Inflammatory macrophage treated with lipopolysaccharide for 1 hour (primary cell): ENCODE data around the gene SAMD11.

Source experiments
- DNase-seq, 2 donors: peaks; one replicate each; pipeline ENCODE4 v3.0.0-alpha.2; 2020 to 2022

The SAMD11 gene

GRCh38 chr1:933603-933940 lies 9.8 kb downstream of the SAMD11 start:
- no peak for DNase-seq

- peak in 1 of 2 donors; percentile 9 for DNase-seq
These were observed 11.4 kb downstream of the SAMD11 start for GRCh38 chr1:934991-935750.

DNA sequence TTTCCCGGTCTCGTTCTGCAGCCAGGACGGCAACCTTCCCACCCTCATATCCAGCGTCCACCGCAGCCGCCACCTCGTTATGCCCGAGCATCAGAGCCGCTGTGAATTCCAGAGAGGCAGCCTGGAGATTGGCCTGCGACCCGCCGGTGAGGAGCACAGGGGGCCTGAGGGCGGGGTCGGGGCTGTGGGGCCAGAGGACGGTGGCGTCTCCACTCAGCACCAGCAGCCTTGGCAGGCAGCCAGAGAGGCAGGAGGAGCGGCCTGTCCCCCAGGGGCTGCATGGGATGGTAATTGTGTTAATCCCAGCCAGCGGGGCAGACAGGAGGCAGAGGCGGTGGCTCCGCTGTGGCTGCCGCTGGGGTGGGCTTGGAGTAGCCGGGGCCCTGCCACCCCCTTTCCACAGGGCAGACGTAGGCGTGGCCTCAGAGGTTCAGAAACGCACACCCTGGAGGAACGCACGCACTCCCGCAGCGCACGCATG lies 12.1 kb downstream of the SAMD11 start:
- DNase-seq = no peak

- DNase-seq = no peak
These were observed 12.9 kb downstream of the SAMD11 start for GRCh38 chr1:936348-937264.

GRCh38 chr1:937521-937920 lies 13.8 kb downstream of the SAMD11 start:
- no peak for DNase-seq

- peak; percentile 17 to 18 for DNase-seq
These were observed 14.5 kb downstream of the SAMD11 start for GRCh38 chr1:938088-938683.

DNA sequence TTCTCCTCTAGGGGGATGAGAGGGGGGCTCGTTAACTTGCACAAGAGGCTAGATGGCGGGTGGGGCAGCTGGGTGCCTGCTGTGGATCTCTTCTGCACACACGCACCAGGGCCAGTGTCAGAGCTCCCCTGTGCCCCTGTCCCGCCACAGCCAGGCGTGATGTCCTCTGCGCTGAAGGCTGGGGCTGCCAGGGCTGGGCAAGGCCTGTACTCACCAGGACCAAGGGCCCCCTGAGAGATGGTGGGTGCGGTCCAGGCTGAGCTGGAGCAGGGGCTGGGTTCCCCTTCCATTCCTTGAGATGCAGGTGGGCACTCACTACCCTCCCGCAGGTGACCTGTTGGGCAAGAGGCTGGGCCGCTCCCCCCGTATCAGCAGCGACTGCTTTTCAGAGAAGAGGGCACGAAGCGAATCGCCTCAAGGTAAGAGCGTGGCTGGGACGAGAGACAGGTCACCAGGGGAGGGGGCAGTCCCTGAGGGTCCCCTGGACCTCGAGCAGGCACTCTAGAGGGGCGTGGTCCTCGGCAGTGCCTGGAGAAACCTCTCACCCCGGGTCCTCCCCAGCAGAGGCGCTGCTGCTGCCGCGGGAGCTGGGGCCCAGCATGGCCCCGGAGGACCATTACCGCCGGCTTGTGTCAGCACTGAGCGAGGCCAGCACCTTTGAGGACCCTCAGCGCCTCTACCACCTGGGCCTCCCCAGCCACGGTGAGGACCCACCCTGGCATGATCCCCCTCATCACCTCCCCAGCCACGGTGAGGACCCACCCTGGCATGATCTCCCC lies 15.2 kb downstream of the SAMD11 start:
- no peak for DNase-seq

- DNase-seq = no peak
These were observed 15.9 kb downstream of the SAMD11 start for GRCh38 chr1:939511-940106.

DNA sequence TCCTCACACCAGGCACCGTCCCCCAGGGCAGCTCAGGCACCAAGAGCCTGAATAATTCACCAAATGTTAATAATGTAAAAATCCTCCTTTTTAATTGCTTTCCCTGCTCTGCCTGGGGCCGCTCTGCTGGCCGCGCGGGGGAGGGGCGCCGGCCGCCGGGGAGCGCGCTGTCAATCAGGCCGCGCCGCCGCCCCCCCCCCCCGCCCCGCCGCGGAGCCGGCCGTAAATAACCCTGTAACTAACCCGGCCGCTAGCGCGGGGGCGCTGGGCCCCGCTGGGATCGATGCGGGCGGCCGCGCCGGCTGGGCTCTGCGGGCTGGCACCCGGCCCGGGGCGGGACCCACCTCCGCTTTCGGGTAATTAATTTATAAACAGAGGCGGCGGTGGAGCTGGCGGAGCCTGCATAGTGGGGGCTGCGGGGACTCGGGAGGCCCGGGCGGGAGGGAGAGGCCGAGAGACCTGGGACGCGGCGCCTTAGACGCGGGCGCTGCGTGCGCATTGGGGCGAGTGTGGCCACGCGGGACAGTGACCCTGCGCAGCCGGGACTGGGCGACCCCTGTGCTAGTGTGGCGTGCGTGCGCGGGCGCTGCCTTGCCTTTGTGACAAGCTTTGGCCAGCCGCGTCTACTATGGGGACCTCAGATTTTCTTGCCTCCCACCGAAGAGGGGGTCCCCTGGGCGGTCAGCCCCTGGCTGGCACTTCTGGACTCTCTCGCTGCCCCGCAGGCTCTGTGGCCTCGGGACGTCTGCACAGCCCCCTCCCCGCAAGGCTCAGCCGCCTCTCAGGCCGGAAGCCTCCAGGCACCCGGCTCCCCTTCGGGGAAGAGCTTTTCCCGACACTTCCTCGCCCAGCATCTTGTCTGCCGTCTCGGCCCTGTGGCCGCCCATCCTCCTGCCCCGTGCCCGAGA lies 16.6 kb downstream of the SAMD11 start:
- DNase-seq = no peak

DNA sequence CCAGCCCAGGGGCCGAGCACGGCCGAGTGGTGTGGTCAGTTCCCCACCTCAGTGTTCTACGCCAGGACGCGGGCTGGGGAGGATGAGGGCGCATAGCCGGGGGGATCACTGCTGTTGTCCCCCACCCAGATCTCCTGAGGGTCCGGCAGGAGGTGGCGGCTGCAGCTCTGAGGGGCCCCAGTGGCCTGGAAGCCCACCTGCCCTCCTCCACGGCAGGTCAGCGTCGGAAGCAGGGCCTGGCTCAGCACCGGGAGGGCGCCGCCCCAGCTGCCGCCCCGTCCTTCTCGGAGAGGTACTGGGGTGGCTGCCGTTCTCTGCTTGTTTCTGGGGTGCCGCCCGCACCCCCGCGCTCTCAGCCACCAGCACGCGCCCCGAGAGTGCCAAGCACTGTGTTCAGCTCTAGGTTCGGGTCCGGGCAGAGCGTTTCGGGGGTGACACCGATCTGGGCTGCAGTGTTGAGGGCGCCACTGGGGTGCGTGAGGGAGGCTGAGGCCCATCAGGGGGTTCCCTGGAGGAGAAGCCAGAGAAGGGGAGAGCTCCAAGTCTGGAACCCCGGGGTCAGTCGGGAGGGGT lies 17.4 kb downstream of the SAMD11 start:
- DNase-seq = no peak

- DNase-seq = peak in 1 of 2 donors; percentile 25
These were observed 18.1 kb downstream of the SAMD11 start for GRCh38 chr1:941588-942383.

DNA sequence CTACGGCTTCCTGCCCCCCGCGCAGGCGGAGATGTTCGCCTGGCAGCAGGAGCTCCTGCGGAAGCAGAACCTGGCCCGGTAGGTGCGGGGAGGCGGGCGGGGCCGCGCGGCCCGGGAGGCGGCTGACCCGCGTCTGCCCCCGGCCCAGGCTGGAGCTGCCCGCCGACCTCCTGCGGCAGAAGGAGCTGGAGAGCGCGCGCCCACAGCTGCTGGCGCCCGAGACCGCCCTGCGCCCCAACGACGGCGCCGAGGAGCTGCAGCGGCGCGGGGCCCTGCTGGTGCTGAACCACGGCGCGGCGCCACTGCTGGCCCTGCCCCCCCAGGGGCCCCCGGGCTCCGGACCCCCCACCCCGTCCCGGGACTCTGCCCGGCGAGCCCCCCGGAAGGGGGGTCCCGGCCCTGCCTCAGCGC lies 18.7 kb downstream of the SAMD11 start:
- no peak for DNase-seq

GRCh38 chr1:942864-943533 lies 19.3 kb downstream of the SAMD11 start:
- DNase-seq = no peak

DNA sequence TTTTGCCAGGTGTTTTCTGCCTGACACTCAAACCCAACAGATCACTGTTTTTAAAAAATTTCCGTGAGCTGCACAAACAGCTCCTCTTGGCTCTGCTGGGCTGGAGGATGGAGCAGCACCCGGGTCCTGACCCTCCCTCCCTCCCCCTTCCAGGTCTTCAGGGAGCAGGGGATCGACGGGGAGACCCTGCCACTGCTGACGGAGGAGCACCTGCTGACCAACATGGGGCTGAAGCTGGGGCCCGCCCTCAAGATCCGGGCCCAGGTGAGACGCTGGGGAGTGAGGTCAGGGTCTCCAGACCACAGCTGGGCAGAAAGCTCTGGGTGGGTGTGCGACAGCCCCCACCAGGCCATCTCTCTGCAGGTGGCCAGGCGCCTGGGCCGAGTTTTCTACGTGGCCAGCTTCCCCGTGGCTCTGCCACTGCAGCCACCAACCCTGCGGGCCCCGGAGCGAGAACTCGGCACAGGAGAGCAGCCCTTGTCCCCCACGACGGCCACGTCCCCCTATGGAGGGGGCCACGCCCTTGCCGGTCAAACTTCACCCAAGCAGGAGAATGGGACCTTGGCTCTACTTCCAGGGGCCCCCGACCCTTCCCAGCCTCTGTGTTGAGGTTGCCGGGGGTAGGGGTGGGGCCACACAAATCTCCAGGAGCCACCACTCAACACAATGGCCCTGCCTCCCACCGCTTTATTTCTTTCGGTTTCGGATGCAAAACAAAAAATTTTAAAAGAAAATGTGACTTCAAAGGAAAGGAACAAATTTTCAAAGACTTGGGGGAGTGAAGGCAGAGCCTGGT lies 20.0 kb downstream of the SAMD11 start:
- DNase-seq = no peak

GRCh38 chr1:944341-945325 lies 20.9 kb downstream of the SAMD11 start:
- DNase-seq = no peak

DNA sequence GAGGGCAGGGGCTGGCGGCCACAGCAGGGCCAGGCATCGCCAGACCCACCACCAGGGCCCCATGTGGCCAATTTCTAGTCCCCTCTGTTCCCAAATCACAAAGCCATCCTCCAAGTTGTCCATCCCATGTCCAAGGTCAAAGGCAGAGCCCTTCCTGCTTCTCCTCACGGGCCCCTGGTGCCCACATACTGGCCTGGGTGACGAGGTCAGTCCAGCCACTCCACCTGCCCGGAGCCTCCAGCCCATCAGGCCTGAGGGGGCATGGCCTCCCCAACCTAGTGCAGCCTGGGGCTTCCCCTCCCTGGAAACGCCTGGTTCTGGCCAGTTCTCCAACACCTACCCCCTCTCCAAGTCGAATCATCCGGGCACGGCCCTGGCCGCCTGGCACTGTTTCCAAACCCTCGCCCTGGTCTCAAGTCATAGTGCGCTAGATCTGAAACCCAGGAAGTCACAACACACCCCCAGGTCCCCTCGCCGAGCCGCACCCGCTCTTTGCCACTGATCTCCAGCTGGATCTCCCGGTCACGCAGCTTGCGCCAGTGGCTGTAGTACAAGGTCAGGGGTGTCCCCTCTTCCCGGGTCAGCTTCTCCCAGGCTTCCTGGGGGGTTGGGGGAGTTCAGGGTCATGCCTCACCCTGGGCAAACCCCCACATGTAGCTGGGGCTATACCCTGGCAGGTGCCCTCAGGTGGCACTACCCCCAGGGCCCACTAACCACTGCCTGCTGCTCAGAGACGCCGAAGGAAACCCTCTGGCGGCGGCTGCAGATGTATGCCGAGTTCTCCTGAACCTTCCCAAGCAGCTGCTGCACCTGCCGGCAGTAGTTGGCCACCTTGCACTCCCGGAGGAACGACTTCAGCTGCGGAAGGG lies 22.2 kb downstream of the SAMD11 start:
- DNase-seq = no peak
